Measurements from ENCODE around the gene EXOC8. TPM values are rescaled to one million over a fixed set of nuclear protein-coding genes. Genes with fewer than 3 reads are reported as not detected.

EXOC8 gene
- total and polyA plus RNA-seq, 9 of the 15 experiments (the other 6 are each of a cell fraction or from before 2014, with no cell fraction given) = 2.1 to 13.6 (median 7.2) TPM

- no peaks in the 10 kb centered on the region for H3K9me1 ChIP-seq (ENCODE audit: control insufficient read depth, insufficient read depth, low read length)
- peaks cover 9% of the 10 kb centered on the region; the same call in 1 of the 3 replicates for H3K36me3 ChIP-seq (ENCODE audit: control insufficient read depth, insufficient read depth, low read length)
- in situ Hi-C loops (cut with MboI) = no loop called here
- TF ChIP-seq HNRNPUL1 (IDR thresholded peaks at IDR 0.05; ENCODE audit: low read length) = no peak
- TF ChIP-seq PML (IDR thresholded peaks at IDR 0.05; ENCODE audit: low read length) = no peak
- no peak for TF ChIP-seq ZNF212 (CRISPR knock-in tag; IDR thresholded peaks at IDR 0.05)
- TF ChIP-seq TAL1 (IDR thresholded peaks at IDR 0.05) = no peak
- TF ChIP-seq CTCF (IDR thresholded peaks at IDR 0.05 in 2 of 3, conservative IDR thresholded peaks at IDR 0.05 in 1 of 3; ENCODE audit: insufficient read depth in 2 of 3, low read depth in 1 of 3, low read length in 3 of 3) = no peak
- TF ChIP-seq FOS (IDR thresholded peaks at IDR 0.05; ENCODE audit: extremely low read depth, insufficient read length) = no peak
- no peak for TF ChIP-seq HMBOX1 (IDR thresholded peaks at IDR 0.05)
- H4K20me1 ChIP-seq (replicated peaks; ENCODE audit: control insufficient read depth, insufficient read depth, low read length) = no peaks in the 10 kb centered on the region
- 66% methylated on average over 7 of the region's 7 CpGs for WGBS (ENCODE audit: insufficient coverage, low coverage, missing lambda C conversion rate)
- peaks cover 0 to 6% of the 10 kb centered on the region in 2 experiments; a peak in 2 of 5 replicates for H3K27me3 ChIP-seq (ENCODE audit: control insufficient read depth in 2 of 2, insufficient read depth in 2 of 2, low read length in 2 of 2)
- FAIRE-seq = no peak
- H3K9ac ChIP-seq (ENCODE audit: insufficient read depth in 1 of 2, low read depth in 2 of 2, low read length in 2 of 2) = no peak overlapping the region
- H3K27ac ChIP-seq (ENCODE audit: extremely low read depth, low read depth, low read length) = no peak overlapping the region
- ATAC-seq = no peak
- no TSS peak for BruUV-seq (replicated peaks)
- DNase-seq (ENCODE audit: extremely low read depth in 1 of 4, low spot score in 3 of 4) = no peak
- H3K4me2 ChIP-seq (ENCODE audit: insufficient read depth, low read length) = no peak overlapping the region
- peaks cover 0 to 4% of the 10 kb centered on the region in 2 experiments; a peak in 1 of 5 replicates for H3K4me1 ChIP-seq (replicated peaks in 1 of 2; ENCODE audit: control insufficient read depth in 2 of 2, insufficient read depth in 2 of 2, low read length in 2 of 2)
- ChIA-PET POLR2A (no interaction called here), CTCF (ENCODE audit: low intra/inter-chr PET ratio) (no interaction called here)
- H3K79me2 ChIP-seq (ENCODE audit: control insufficient read depth, insufficient read depth, low read length) = peaks cover 19% of the 10 kb centered on the region
- H2AFZ ChIP-seq (ENCODE audit: low read depth, low read length) = no peak overlapping the region
- no peak overlapping the region for H3K4me3 ChIP-seq
- H3K9me3 ChIP-seq (replicated peaks; ENCODE audit: control insufficient read depth, insufficient read depth, low read depth, low read length) = no peaks in the 10 kb centered on the region
- intact Hi-C loops (cut with micrococcal nuclease) = no loop called here
Measured at GRCh38 chr1:231329483-231329882, 8.2 kb downstream of the EXOC8 start.
